Kidney epithelial cell (primary cell): ENCODE results near the gene ST6GALNAC4. TPM values are rescaled to one million over a fixed set of nuclear protein-coding genes. Genes with fewer than 3 reads are reported as not detected.

ENCODE experiments used
- DNase-seq: peaks from one replicate; pipeline ENCODE4 v3.0.0-alpha.2; 2010; ENCODE audit warnings: low read depth
- H3K27me3 ChIP-seq: 2 replicates; pipeline ENCODE4 v1.6.0; 2011; ENCODE audit warnings: low read length; ENCODE audit not compliant: control insufficient read depth, insufficient read depth
- H3K36me3 ChIP-seq: 2 replicates; pipeline ENCODE4 v1.5.1; 2011; ENCODE audit warnings: low read length; ENCODE audit not compliant: control insufficient read depth, insufficient read depth
- H3K4me3 ChIP-seq: 2 replicates; pipeline ENCODE4 v1.5.1; 2011; ENCODE audit warnings: low read depth, mild to moderate bottlenecking, control low read depth, low read length
- CTCF ChIP-seq: IDR thresholded peaks from 2 replicates; pipeline ENCODE4 v1.5.1; 2011; ENCODE audit warnings: mild to moderate bottlenecking, moderate library complexity, low read length, control low read depth, inconsistent platforms; ENCODE audit not compliant: insufficient read depth, poor library complexity, severe bottlenecking
- total RNA-seq: library from RNA; depleted of rRNA; stranded (reverse); fragments of >200 nt; gene quantifications from 2 replicates; pipeline ENCODE4 v1.2.3, GENCODE V29; 2015

The ST6GALNAC4 gene
- total RNA-seq, 1 donor from 2014 or later = 21.0 TPM

DNA sequence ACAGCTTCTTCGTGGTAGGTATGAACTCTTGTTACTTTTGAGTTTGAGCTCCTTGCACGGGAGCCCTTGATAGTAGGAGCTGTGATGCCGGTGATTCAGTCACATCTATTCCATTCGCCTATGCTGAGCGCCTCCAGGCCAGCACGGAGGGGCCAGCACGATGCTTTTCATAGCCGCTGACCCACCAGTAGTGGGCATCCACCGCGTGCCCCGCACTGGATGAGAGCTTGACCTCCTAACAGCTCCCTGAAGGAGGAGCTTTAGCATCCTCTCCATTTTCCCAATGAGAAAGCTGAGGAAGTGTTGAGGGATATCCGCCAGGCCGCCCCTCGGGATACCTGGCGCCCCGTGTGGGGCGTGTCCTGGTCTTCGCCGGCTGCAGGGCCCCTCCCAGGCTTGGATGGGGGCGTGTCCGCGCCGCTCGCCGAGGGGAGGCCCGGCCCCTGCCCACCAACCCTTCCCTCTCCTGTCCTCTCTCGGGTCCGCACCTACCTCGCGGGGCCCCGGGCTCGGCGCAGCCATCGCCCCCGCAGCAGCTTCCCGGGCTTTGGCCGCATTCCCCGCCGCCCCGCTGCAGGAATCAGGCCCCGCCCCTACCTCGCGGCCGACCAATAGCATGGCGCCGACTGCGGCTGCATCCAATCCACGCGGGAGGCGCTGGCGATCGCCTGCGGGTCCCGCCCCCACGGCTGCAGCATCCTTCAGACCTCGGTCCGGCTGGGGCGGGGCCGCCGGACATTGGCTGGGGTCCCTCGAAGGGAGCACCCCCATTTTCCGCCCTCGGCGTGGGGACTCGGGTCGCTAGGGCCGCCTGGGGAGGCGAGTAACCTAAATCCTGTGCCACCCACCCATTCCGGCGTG lies 13.6 kb upstream of the ST6GALNAC4 start, which contains the start of gene PIP5KL1:
PIP5KL1 (minus strand) TSS at position 547 of the 861 bp plus-strand sequence; CDS start at position 522, 25 bp downstream.
- peak within 1 kb of the TSS; percentile 55 for H3K4me3 ChIP-seq
- TF ChIP-seq CTCF = peak; percentile 31
- peaks cover 12% of the 10 kb centered on the region for H3K27me3 ChIP-seq
- no peak for DNase-seq
- no peaks in the 10 kb centered on the region for H3K36me3 ChIP-seq

- DNase-seq = no peak
- no peaks in the 10 kb centered on the region for H3K36me3 ChIP-seq
- H3K27me3 ChIP-seq = peaks cover 12% of the 10 kb centered on the region
- TF ChIP-seq CTCF = no peak
- H3K4me3 ChIP-seq = no peak overlapping the region
These were observed 12.8 kb upstream of the ST6GALNAC4 start for GRCh38 chr9:127929625-127929979.

GRCh38 chr9:127928676-127929624 lies 12.1 kb upstream of the ST6GALNAC4 start:
- no peak overlapping the region for H3K4me3 ChIP-seq
- no peak for DNase-seq
- no peak for TF ChIP-seq CTCF
- peaks cover 12% of the 10 kb centered on the region for H3K27me3 ChIP-seq
- H3K36me3 ChIP-seq = no peaks in the 10 kb centered on the region

- Histone ChIP-seq H3K4me3 (no peak overlapping the region), H3K36me3 (no peaks in the 10 kb centered on the region), H3K27me3 (peaks cover 12% of the 10 kb centered on the region)
- DNase-seq = no peak
- TF ChIP-seq CTCF = no peak
These were observed 11.3 kb upstream of the ST6GALNAC4 start for GRCh38 chr9:127927988-127928675.

- no peaks in the 10 kb centered on the region for H3K36me3 ChIP-seq
- H3K4me3 ChIP-seq = peak overlapping the region; percentile 23
- DNase-seq = no peak
- H3K27me3 ChIP-seq = peaks cover 12% of the 10 kb centered on the region
- TF ChIP-seq CTCF = no peak
These were observed 10.6 kb upstream of the ST6GALNAC4 start for GRCh38 chr9:127927201-127927987.
